IMR-90 (cell line): ENCODE results near the gene DIRAS3. TPM values are rescaled to one million over a fixed set of nuclear protein-coding genes. Genes with fewer than 3 reads are reported as not detected.

Experiments
- ATAC-seq: fragments of 200-7000 bp; cut with Tn5 transposase; 2 replicates; pipeline ENCODE4 v1.9.1; 2020; ENCODE audit warnings: low read depth, mild to moderate bottlenecking, moderate library complexity
- BruUV-seq: library from RNA; stranded (reverse); fragments of 400-500 nt; replicated peaks from 2 replicates; lab custom pipeline; 2021; lab: Mats Ljungman, UMichigan
- CTCF ChIA-PET: fragments of 300-600 bp; formaldehyde crosslinking; extraction: SDS; loops from one replicate; lab custom pipeline; 2021; ENCODE audit warnings: antibody characterized with exemption; lab: Yijun Ruan, JAX
- POLR2A ChIA-PET: fragments of 300-600 bp; sonication (Branson Sonifier 250); formaldehyde crosslinking; loops from one replicate; lab custom pipeline; 2022; ENCODE audit warnings: antibody characterized with exemption; ENCODE audit not compliant: unreplicated experiment; lab: Charles Lee
- DNase-seq: peaks from one replicate; pipeline ENCODE4 v3.0.0; 2013
- H2AFZ ChIP-seq: replicated peaks from 2 replicates; pipeline ENCODE3; 2013; ENCODE audit warnings: low read length, mild to moderate bottlenecking; ENCODE audit not compliant: poor library complexity
- H2AK5ac ChIP-seq: 2 replicates; pipeline ENCODE4 v1.6.1; 2013; ENCODE audit warnings: low read depth, low read length, inconsistent platforms
- H2AK9ac ChIP-seq: replicated peaks from 2 replicates; pipeline ENCODE3; 2013; ENCODE audit warnings: mild to moderate bottlenecking, low read depth, low read length, moderate library complexity; ENCODE audit not compliant: poor library complexity
- H2BK120ac ChIP-seq: 2 replicates; pipeline ENCODE4 v1.6.1; 2013; ENCODE audit warnings: low read depth, low read length, inconsistent platforms
- H2BK15ac ChIP-seq: 3 replicates; pipeline ENCODE4 v1.6.1; 2013; ENCODE audit warnings: low read depth, low read length, inconsistent platforms
- H2BK20ac ChIP-seq: 2 replicates; pipeline ENCODE4 v1.6.1; 2013; ENCODE audit warnings: low read depth, mild to moderate bottlenecking, inconsistent platforms, low read length, moderate library complexity
- H2BK5ac ChIP-seq: 2 replicates; pipeline ENCODE4 v1.6.1; 2013; ENCODE audit warnings: mild to moderate bottlenecking, low read depth, low read length, inconsistent platforms; ENCODE audit not compliant: poor library complexity, severe bottlenecking
- H3K14ac ChIP-seq: replicated peaks from 2 replicates; pipeline ENCODE4 v1.6.1; 2013; ENCODE audit warnings: low read depth, low read length, inconsistent platforms
- H3K18ac ChIP-seq: 2 replicates; pipeline ENCODE4 v1.6.1; 2013; ENCODE audit warnings: low read depth, low read length, control low read depth
- H3K23ac ChIP-seq: 2 replicates; pipeline ENCODE4 v1.6.1; 2013; ENCODE audit warnings: low read depth, low read length, inconsistent platforms
- H3K27ac ChIP-seq: 2 replicates; pipeline ENCODE4 v1.5.1; 2013; ENCODE audit warnings: mild to moderate bottlenecking, control low read depth, low read length; ENCODE audit not compliant: insufficient read depth
- H3K27me3 ChIP-seq: 2 replicates; pipeline ENCODE4 v1.6.1; 2013; ENCODE audit warnings: low read length; ENCODE audit not compliant: control insufficient read depth, insufficient read depth
- H3K36me3 ChIP-seq: 2 replicates; pipeline ENCODE4 v1.6.1; 2013; ENCODE audit warnings: low read length, mixed read lengths; ENCODE audit not compliant: control insufficient read depth, insufficient read depth
- H3K4ac ChIP-seq: 2 replicates; pipeline ENCODE4 v1.6.1; 2013; ENCODE audit warnings: low read depth, low read length, inconsistent platforms
- H3K4me1 ChIP-seq: 2 replicates; pipeline ENCODE4 v1.6.1; 2013; ENCODE audit warnings: low read length, mixed read lengths; ENCODE audit not compliant: control insufficient read depth, insufficient read depth
- H3K4me2 ChIP-seq: 2 replicates; pipeline ENCODE4 v1.6.1; 2013; ENCODE audit warnings: low read depth, mild to moderate bottlenecking, control low read depth, low read length, moderate library complexity
- H3K4me3 ChIP-seq: 2 replicates; pipeline ENCODE4 v1.5.1; 2013; ENCODE audit warnings: low read depth, mild to moderate bottlenecking, control low read depth, low read length, moderate library complexity; ENCODE audit not compliant: insufficient read depth
- H3K56ac ChIP-seq: 2 replicates; pipeline ENCODE4 v1.6.1; 2013; ENCODE audit warnings: low read length, inconsistent platforms; ENCODE audit not compliant: insufficient read depth; ENCODE audit errors: extremely low read depth
- H3K79me1 ChIP-seq, 2 experiments: 2 replicates each; pipeline ENCODE4 v1.6.1; 2013; ENCODE audit warnings: low read length in 2 of 2, inconsistent platforms in 1 of 2, low read depth in 1 of 2
- H3K9ac ChIP-seq: 2 replicates; pipeline ENCODE4 v1.6.1; 2013; ENCODE audit warnings: low read depth, low read length, control low read depth
- H3K9me1 ChIP-seq: 2 replicates; pipeline ENCODE4 v1.6.1; 2013; ENCODE audit warnings: low read length, inconsistent platforms; ENCODE audit not compliant: insufficient read depth
- H3K9me3 ChIP-seq: 2 replicates; pipeline ENCODE4 v1.6.1; 2013; ENCODE audit warnings: low read length; ENCODE audit not compliant: control insufficient read depth, insufficient read depth
- H4K20me1 ChIP-seq: 2 replicates; pipeline ENCODE4 v1.6.1; 2013; ENCODE audit warnings: low read length, inconsistent platforms; ENCODE audit not compliant: insufficient read depth
- H4K5ac ChIP-seq: 2 replicates; pipeline ENCODE4 v1.6.1; 2013; ENCODE audit warnings: mild to moderate bottlenecking, low read depth, low read length, control low read depth
- H4K8ac ChIP-seq, 2 experiments: 2 replicates each; pipeline ENCODE4 v1.6.1; 2013; ENCODE audit warnings: low read depth in 2 of 2, low read length in 2 of 2, control low read depth in 1 of 2, inconsistent platforms in 1 of 2
- H4K91ac ChIP-seq: 2 replicates; pipeline ENCODE4 v1.6.1; 2013; ENCODE audit warnings: low read depth, low read length, inconsistent platforms; ENCODE audit not compliant: insufficient read depth
- BHLHE40 ChIP-seq: fragments of 150-350 bp; IDR thresholded peaks from 2 replicates; pipeline ENCODE4 v1.6.1; 2016; ENCODE audit warnings: mild to moderate bottlenecking, low read depth, low read length
- CEBPB ChIP-seq: IDR thresholded peaks from 2 replicates; pipeline ENCODE4 v1.6.1; 2012; ENCODE audit warnings: low read depth, low read length, improper control_type of control experiment
- CHD1 ChIP-seq: IDR thresholded peaks from 2 replicates; pipeline ENCODE4 v1.6.1; 2012; ENCODE audit warnings: low read depth, low read length, improper control_type of control experiment
- CTCF ChIP-seq: conservative IDR thresholded peaks from 2 replicates; pipeline ENCODE4 v1.5.1; 2012; ENCODE audit warnings: mild to moderate bottlenecking, low read depth, low read length, improper control_type of control experiment
- ELK1 ChIP-seq: fragments of 150-350 bp; IDR thresholded peaks from 2 replicates; pipeline ENCODE4 v1.6.1; 2016; ENCODE audit warnings: low read depth, mild to moderate bottlenecking, low read length, moderate library complexity, borderline replicate concordance
- FOS ChIP-seq: fragments of 150-350 bp; IDR thresholded peaks from 2 replicates; pipeline ENCODE4 v1.6.1; 2016; ENCODE audit warnings: low read depth, low read length
- MAFK ChIP-seq: IDR thresholded peaks from 2 replicates; pipeline ENCODE4 v1.6.1; 2012; ENCODE audit warnings: low read depth, low read length, improper control_type of control experiment
- MAZ ChIP-seq: IDR thresholded peaks from 2 replicates; pipeline ENCODE4 v1.6.1; 2012; ENCODE audit warnings: low read depth, mild to moderate bottlenecking, low read length, improper control_type of control experiment, moderate library complexity, borderline replicate concordance
- MXI1 ChIP-seq: IDR thresholded peaks from 2 replicates; pipeline ENCODE4 v1.6.1; 2012; ENCODE audit warnings: low read depth, mild to moderate bottlenecking, low read length, moderate library complexity, borderline replicate concordance
- NFE2L2 ChIP-seq: fragments of 150-350 bp; IDR thresholded peaks from 2 replicates; pipeline ENCODE4 v1.6.1; 2016; ENCODE audit warnings: low read depth, mild to moderate bottlenecking, low read length
- POLR2A ChIP-seq: IDR thresholded peaks from 2 replicates; pipeline ENCODE4 v1.6.1; 2012; ENCODE audit warnings: mild to moderate bottlenecking, low read depth, low read length
- RAD21 ChIP-seq: IDR thresholded peaks from 2 replicates; pipeline ENCODE4 v1.6.1; 2012; ENCODE audit warnings: low read length, improper control_type of control experiment
- RCOR1 ChIP-seq: IDR thresholded peaks from 2 replicates; pipeline ENCODE4 v1.6.1; 2012; ENCODE audit warnings: mild to moderate bottlenecking, low read length, improper control_type of control experiment; ENCODE audit not compliant: insufficient replicate concordance
- RFX5 ChIP-seq: IDR thresholded peaks from 2 replicates; pipeline ENCODE4 v1.8.0; 2012; ENCODE audit warnings: low read depth, mild to moderate bottlenecking, low read length, moderate library complexity
- SMC3 ChIP-seq: fragments of 150-350 bp; IDR thresholded peaks from 2 replicates; pipeline ENCODE4 v1.6.1; 2016; ENCODE audit warnings: low read depth, mild to moderate bottlenecking, antibody characterized with exemption, low read length, moderate library complexity
- USF2 ChIP-seq: fragments of 150-350 bp; IDR thresholded peaks from 2 replicates; pipeline ENCODE4 v1.6.1; 2017; ENCODE audit warnings: mild to moderate bottlenecking, antibody characterized with exemption, low read length, low read depth
- WGBS, 2 experiments: methylation state at CpG; one replicate each; pipeline versions ENCODE4 v1.1.5 to v1.1.7; 2013; ENCODE audit warnings: missing lambda C conversion rate in 2 of 2; ENCODE audit not compliant: insufficient read length in 1 of 2; ENCODE audit errors: extremely low coverage in 2 of 2; 5-methylcytosine and 5-hydroxymethylcytosine counted together
- dilution Hi-C: fragments of 300-500 bp; cut with HindIII; formaldehyde crosslinking; loops from one replicate; pipeline ENCODE4 v1.14.3; 2018; ENCODE audit warnings: low sequenced_read_pairs; ENCODE audit not compliant: unreplicated experiment
- in situ Hi-C: fragments of 300-500 bp; cut with MboI; formaldehyde crosslinking; loops from 3 replicates; pipeline ENCODE4 v1.14.3; 2019; ENCODE audit warnings: low sequenced_read_pairs, inconsistent platforms, mixed read lengths
- intact Hi-C: fragments of 100-400 bp; cut with micrococcal nuclease; formaldehyde crosslinking; loops from 2 replicates; pipeline ENCODE4 v1.10.0; 2022
- polyA plus RNA-seq, 3 experiments: library from polyadenylated mRNA; depleted of rRNA; stranded (reverse); fragments of >200 nt; gene quantifications; 2 replicates each; pipeline ENCODE4 v1.2.3, GENCODE V29; 2012; ENCODE audit warnings: low replicate concordance in 1 of 3
- total RNA-seq: library from RNA; depleted of rRNA; stranded (reverse); fragments of >200 nt; gene quantifications from 2 replicates; pipeline ENCODE4 v1.2.3, GENCODE V29; 2012

The DIRAS3 gene
- total and polyA plus RNA-seq, 2 of the 4 experiments (the other 2 are of a cell fraction), result 8.6 to 14.6 TPM

- no peak overlapping the region for H2BK120ac ChIP-seq
- H3K27me3 ChIP-seq, result no peaks in the 10 kb centered on the region
- no peak overlapping the region for H4K5ac ChIP-seq
- dilution Hi-C loops, result no loop called here
- no peaks in the 10 kb centered on the region for H3K9me1 ChIP-seq
- ChIA-PET POLR2A (no interaction called here), CTCF (no interaction called here)
- H3K4me1 ChIP-seq, result no peaks in the 10 kb centered on the region
- H3K36me3 ChIP-seq, result no peaks in the 10 kb centered on the region
- no peak overlapping the region for H3K14ac ChIP-seq
- TF ChIP-seq FOS (no peak), RFX5 (no peak), ELK1 (no peak), MAFK (no peak), CEBPB (no peak), MXI1 (no peak), BHLHE40 (no peak), CHD1 (no peak), SMC3 (no peak), USF2 (no peak), RCOR1 (no peak), CTCF (no peak), MAZ (no peak), NFE2L2 (no peak), POLR2A (no peak), RAD21 (no peak)
- intact Hi-C loops, result no loop called here
- in situ Hi-C loops, result no loop called here
- no peak overlapping the region for H3K27ac ChIP-seq
- ATAC-seq, result no peak
- no peak overlapping the region for H3K4me3 ChIP-seq
- H3K18ac ChIP-seq, result no peak overlapping the region
- no peak overlapping the region for H4K8ac ChIP-seq
- WGBS, 2 experiments, result no CpG with 5 or more reads among the region's 3 CpGs
- no peak overlapping the region for H3K4ac ChIP-seq
- no peak overlapping the region for H2BK20ac ChIP-seq
- H3K79me1 ChIP-seq, result no peaks in the 10 kb centered on the region
- DNase-seq, result no peak
- no peak overlapping the region for H3K9ac ChIP-seq
- H2AFZ ChIP-seq, result no peak overlapping the region
- H3K4me2 ChIP-seq, result no peak overlapping the region
- no peaks in the 10 kb centered on the region for H3K9me3 ChIP-seq
- H2BK5ac ChIP-seq, result no peak overlapping the region
- no peak overlapping the region for H2AK5ac ChIP-seq
- H4K91ac ChIP-seq, result no peak overlapping the region
- no peak overlapping the region for H3K23ac ChIP-seq
- H2BK15ac ChIP-seq, result no peak overlapping the region
- H2AK9ac ChIP-seq, result no peak overlapping the region
- H4K20me1 ChIP-seq, result no peaks in the 10 kb centered on the region
- no peak overlapping the region for H3K56ac ChIP-seq
- no TSS peak for BruUV-seq
Observed at GRCh38 chr1:68028566-68028965, 21.9 kb downstream of the DIRAS3 start.
